A549 (cell line): ENCODE results near the gene KCNA5. TPM values are rescaled to one million over a fixed set of nuclear protein-coding genes. Genes with fewer than 3 reads are reported as not detected.

Experiments
- ATAC-seq, 2 experiments: fragments of 200-7000 bp in 1 of 2; fragments of >200 bp in 1 of 2; cut with Nextera tagmentation in 1 of 2; cut with Tn5 transposase in 1 of 2; 3 replicates each; pipeline versions ENCODE4 v1.8.0 to v1.9.1; 2018 to 2020; ENCODE audit warnings: mild to moderate bottlenecking in 1 of 2, moderate library complexity in 1 of 2
- CTCF ChIA-PET: fragments of 300-600 bp; sonication (Branson Sonifier 250); formaldehyde crosslinking; extraction: SDS; loops from one replicate; lab custom pipeline; 2021; ENCODE audit warnings: antibody characterized with exemption, inconsistent platforms; lab: Yijun Ruan, JAX
- POLR2A ChIA-PET: fragments of 350-600 bp; formaldehyde crosslinking; extraction: SDS; loops from one replicate; lab custom pipeline; 2021; ENCODE audit warnings: antibody characterized with exemption, inconsistent platforms; lab: Yijun Ruan, JAX
- DNase-seq, 2 experiments: peaks; one replicate each; pipeline versions ENCODE4 v3.0.0 to v3.0.0-alpha.2; 2011 to 2016; ENCODE audit warnings: low read depth in 1 of 2, low spot score in 1 of 2
- FAIRE-seq: peaks from 2 replicates; lab custom pipeline; 2011; peaks lifted over from hg19 to GRCh38; lab: Jason Lieb, UNC
- H3K27ac ChIP-seq, 2 experiments: fragments of >200 bp; sonication (Bioruptor Twin); formaldehyde crosslinking; 3 replicates each; pipeline ENCODE4 v1.5.1; 2016 to 2017
- H3K4me1 ChIP-seq: fragments of >200 bp; sonication (Bioruptor Twin); formaldehyde crosslinking; 3 replicates; pipeline ENCODE4 v1.6.1; 2016
- H3K4me2 ChIP-seq: fragments of >200 bp; sonication (Bioruptor Twin); formaldehyde crosslinking; 3 replicates; pipeline ENCODE4 v1.6.1; 2016
- H3K4me3 ChIP-seq: fragments of >200 bp; sonication (Bioruptor Twin); formaldehyde crosslinking; 3 replicates; pipeline ENCODE4 v1.5.1; 2016
- H3K9me3 ChIP-seq: fragments of >200 bp; sonication (Bioruptor Twin); formaldehyde crosslinking; 3 replicates; pipeline ENCODE4 v1.6.1; 2016
- CEBPB ChIP-seq, 2 experiments: fragments of >200 bp in 1 of 2; sonication (Bioruptor Twin) in 1 of 2; formaldehyde crosslinking in 1 of 2; IDR thresholded peaks; 2 replicates each; pipeline ENCODE4 v1.6.1; 2012 to 2016
- E2F6 ChIP-seq: IDR thresholded peaks from 2 replicates; pipeline ENCODE4 v1.6.1; 2012; ENCODE audit warnings: low read depth, borderline replicate concordance
- ELK1 ChIP-seq: fragments of 150-350 bp; IDR thresholded peaks from 2 replicates; pipeline ENCODE4 v1.6.1; 2014; ENCODE audit warnings: low read depth, mild to moderate bottlenecking, low read length
- ESRRA ChIP-seq: fragments of 150-350 bp; IDR thresholded peaks from 2 replicates; pipeline ENCODE4 v1.6.1; 2014; ENCODE audit warnings: mild to moderate bottlenecking, low read length, borderline replicate concordance
- FOSB ChIP-seq: fragments of 250-450 bp; sonication (Bioruptor Pico); IDR thresholded peaks from 2 replicates; pipeline ENCODE4 v1.5.0; 2020; ENCODE audit warnings: mild to moderate bottlenecking, moderate library complexity
- GATA3 ChIP-seq: IDR thresholded peaks from 2 replicates; pipeline ENCODE4 v1.6.1; 2012; ENCODE audit warnings: borderline replicate concordance
- HDAC2 ChIP-seq: fragments of 200-600 bp; sonication (generic); IDR thresholded peaks from 2 replicates; pipeline ENCODE4 v1.6.1; 2016
- HES2 ChIP-seq: fragments of >200 bp; sonication (Bioruptor Twin); formaldehyde crosslinking; IDR thresholded peaks from 2 replicates; pipeline ENCODE4 v1.6.1; 2016
- HEYL ChIP-seq: fragments of 250-450 bp; sonication (Bioruptor Pico); IDR thresholded peaks from 2 replicates; pipeline ENCODE4 v1.8.0; 2021; ENCODE audit warnings: mild to moderate bottlenecking, moderate library complexity
- HOXB5 ChIP-seq: fragments of 250-450 bp; sonication (Bioruptor Pico); IDR thresholded peaks from 2 replicates; pipeline ENCODE4 v1.5.0; 2020; ENCODE audit warnings: mild to moderate bottlenecking, moderate library complexity
- JUN ChIP-seq, 2 experiments: fragments of >200 bp; sonication (Bioruptor Twin); formaldehyde crosslinking; IDR thresholded peaks; 2 replicates in 1 of 2; 3 replicates in 1 of 2; pipeline ENCODE4 v1.6.1; 2016 to 2017
- MAFK ChIP-seq: fragments of 450-650 bp; IDR thresholded peaks from 2 replicates; pipeline ENCODE4 v1.6.1; 2014; ENCODE audit not compliant: partially characterized antibody
- MAX ChIP-seq: IDR thresholded peaks from 2 replicates; pipeline ENCODE4 v1.6.1; 2012
- MAZ ChIP-seq: fragments of 150-350 bp; IDR thresholded peaks from 2 replicates; pipeline ENCODE4 v1.6.1; 2014; ENCODE audit warnings: antibody characterized with exemption, low read depth, low read length, borderline replicate concordance
- MYC ChIP-seq: IDR thresholded peaks from 2 replicates; pipeline ENCODE4 v1.6.1; 2012; ENCODE audit warnings: mild to moderate bottlenecking, inconsistent platforms, low read length, improper control_type of control experiment, borderline replicate concordance
- NR3C1 ChIP-seq: fragments of >200 bp; sonication (Bioruptor Twin); formaldehyde crosslinking; IDR thresholded peaks from 3 replicates; pipeline ENCODE4 v1.6.1; 2017
- PBX3 ChIP-seq: IDR thresholded peaks from 2 replicates; pipeline ENCODE4 v1.6.1; 2012
- POLR2A ChIP-seq: IDR thresholded peaks from 2 replicates; pipeline ENCODE4 v1.6.1; 2012; ENCODE audit warnings: mild to moderate bottlenecking, low read length
- RARB ChIP-seq: fragments of 250-450 bp; sonication (Bioruptor Pico); IDR thresholded peaks from 2 replicates; pipeline ENCODE4 v1.8.0; 2021; ENCODE audit warnings: mild to moderate bottlenecking, moderate library complexity
- RNF2 ChIP-seq: fragments of 200-600 bp; sonication (generic); IDR thresholded peaks from 2 replicates; pipeline ENCODE4 v1.6.1; 2016; ENCODE audit warnings: low read depth, mild to moderate bottlenecking, antibody characterized with exemption, moderate library complexity, borderline replicate concordance
- SMC3 ChIP-seq: fragments of >200 bp; sonication (Bioruptor Twin); formaldehyde crosslinking; IDR thresholded peaks from 3 replicates; pipeline ENCODE4 v1.6.1; 2018; ENCODE audit warnings: inconsistent platforms
- ZC3H11A ChIP-seq: fragments of 450-650 bp; IDR thresholded peaks from 2 replicates; pipeline ENCODE4 v1.6.1; 2014; ENCODE audit warnings: antibody characterized with exemption, mild to moderate bottlenecking
- ZSCAN20 ChIP-seq: fragments of 250-450 bp; sonication (Bioruptor Pico); IDR thresholded peaks from 2 replicates; pipeline ENCODE4 v1.8.0; 2022; ENCODE audit warnings: mild to moderate bottlenecking, moderate library complexity
- WGBS: methylation state at CpG from one replicate; pipeline ENCODE4 v1.1.6; 2017; ENCODE audit errors: missing lambda C conversion rate; 5-methylcytosine and 5-hydroxymethylcytosine counted together
- polyA plus RNA-seq, 4 experiments: library from polyadenylated mRNA; depleted of rRNA in 3 of 4; stranded (reverse); fragments of >200 nt; fragmentation: RNase III in 1 of 4; extraction: RNeasy Plus Mini Kit Qiagen cat#74134 plus additional on column Dnase treatment in 1 of 4; gene quantifications; 2 replicates in 3 of 4; 3 replicates in 1 of 4; pipeline ENCODE4 v1.2.3, GENCODE V29; 2011 to 2017

Gene KCNA5
- polyA plus RNA-seq, 2 of the 4 experiments (the other 2 are of a cell fraction), result not detected

GRCh38 chr12:5032821-5033220 lies 10.9 kb upstream of the KCNA5 start:
- DNase-seq, result no peak
- TF ChIP-seq ZSCAN20 (no peak), POLR2A (no peak), MAFK (no peak), HES2 (no peak), RARB (CRISPR knock-in tag) (no peak), HOXB5 (CRISPR knock-in tag) (no peak), GATA3 (no peak), FOSB (CRISPR knock-in tag) (no peak), ESRRA (no peak), ZC3H11A (no peak), PBX3 (no peak), JUN (IDR thresholded peaks at IDR 0.05) (no peak)
- ChIA-PET POLR2A (no interaction called here), CTCF (interaction anchor here (2.9 kb wide), 1 partner anchor 10 kb away, joined by 12 read pairs; no protein-coding TSS in a partner anchor)
- no peak overlapping the region for H3K4me2 ChIP-seq
- no peak overlapping the region for H3K27ac ChIP-seq
- H3K9me3 ChIP-seq, result no peaks in the 10 kb centered on the region
- 31% methylated on average over 7 of the region's 11 CpGs for WGBS
- H3K4me3 ChIP-seq, result no peak overlapping the region
- no peak for ATAC-seq
- no peak for FAIRE-seq
- no peaks in the 10 kb centered on the region for H3K4me1 ChIP-seq

GRCh38 chr12:5033883-5034282 lies 9.8 kb upstream of the KCNA5 start:
- TF ChIP-seq RARB (CRISPR knock-in tag) (no peak), JUN (IDR thresholded peaks at IDR 0.05) (no peak), CEBPB (IDR thresholded peaks at IDR 0.05) (no peak), MAZ (no peak), ZC3H11A (no peak), HDAC2 (no peak), ELK1 (no peak), HES2 (no peak), SMC3 (no peak), MYC (no peak), NR3C1 (no peak), ESRRA (no peak), E2F6 (no peak), HEYL (CRISPR knock-in tag) (no peak), RNF2 (no peak), MAX (no peak)
- TF ChIP-seq, all 56 proteins: peak for 0
- H3K9me3 ChIP-seq, result no peaks in the 10 kb centered on the region
- DNase-seq (no peak), FAIRE-seq (no peak), ATAC-seq (no peak)
- 0% methylated on average over 1 of the region's 1 CpG for WGBS
- POLR2A ChIA-PET, result no interaction called here
- no peak overlapping the region for H3K4me3 ChIP-seq
- CTCF ChIA-PET, result interaction anchor here (0.6 to 2.9 kb wide), 4 partner anchors 9 to 185 kb away, joined by 3 to 12 read pairs (median 4); no protein-coding TSS in a partner anchor
- H3K27ac ChIP-seq, result no peak overlapping the region
- H3K4me1 ChIP-seq, result no peaks in the 10 kb centered on the region
- no peak overlapping the region for H3K4me2 ChIP-seq
